ENCODE measurements around the gene ACLY. TPM values are rescaled to one million over a fixed set of nuclear protein-coding genes. Genes with fewer than 3 reads are reported as not detected.

The ACLY gene
- polyA plus RNA-seq (2013, experiment 1 of 2) = 106 TPM
- 109 TPM for polyA plus RNA-seq (2013, experiment 2 of 2)

GRCh38 chr17:41918314-41919164 is at the start of gene ACLY:
Gene ACLY (minus strand): TSS chr17:41918951. CDS start chr17:41913873, 5,078 bp downstream.
- no peaks in the 10 kb centered on the region for H3K27me3 ChIP-seq (ENCODE audit: control insufficient read depth in 3 of 3, insufficient read depth in 3 of 3, low read depth in 1 of 3, low read length in 3 of 3)
- H3K4me2 ChIP-seq (ENCODE audit: insufficient read depth, low read length, poor library complexity, severe bottlenecking) = peak within 1 kb of the TSS; percentile 76
- peak within 1 kb of the TSS; percentile 99 for H3K4me3 ChIP-seq (ENCODE audit: low read length in 2 of 2)
- DNase-seq (ENCODE audit: low spot score) = peak; percentile 98
- H2BK12ac ChIP-seq (ENCODE audit: low read length) = no peak within 1 kb of the TSS
- H2BK5ac ChIP-seq (ENCODE audit: low read length) = peak within 1 kb of the TSS; percentile 95
- H3K4me1 ChIP-seq (ENCODE audit: control insufficient read depth in 2 of 2, insufficient read depth in 1 of 2, low read depth in 1 of 2, low read length in 2 of 2) = peaks cover 26 to 33% of the 10 kb centered on the region in 2 donors
- H2BK120ac ChIP-seq (ENCODE audit: low read depth, low read length) = peak within 1 kb of the TSS; percentile 77
- peak within 1 kb of the TSS; percentile 54 for H2BK15ac ChIP-seq (ENCODE audit: low read length)
- H3K23ac ChIP-seq (ENCODE audit: low read depth, low read length, poor library complexity) = peak within 1 kb of the TSS; percentile 38
- peak within 1 kb of the TSS; percentile 98 for H3K9ac ChIP-seq (ENCODE audit: low read depth, low read length, poor library complexity)
- peak within 1 kb of the TSS; percentile 95 for H2AK5ac ChIP-seq (ENCODE audit: low read depth, low read length)
- peak within 1 kb of the TSS; percentile 68 for H4K91ac ChIP-seq (ENCODE audit: low read depth, low read length, poor library complexity)
- WGBS, 2 donors (ENCODE audit: extremely low coverage in 2 of 2, insufficient read length in 2 of 2, insufficient replicate concordance in 1 of 2) = no CpG with 5 or more reads among the region's 80 CpGs
- peaks cover 6% of the 10 kb centered on the region for H3K79me1 ChIP-seq (ENCODE audit: low read depth, low read length)
- peak within 1 kb of the TSS; percentile 98 for H3K27ac ChIP-seq (replicated peaks; ENCODE audit: low read length)
- H3K14ac ChIP-seq (ENCODE audit: low read length) = peak within 1 kb of the TSS; percentile 97
- peak within 1 kb of the TSS; percentile 99 for H3K18ac ChIP-seq (ENCODE audit: low read length)
- peak within 1 kb of the TSS; percentile 54 for H3K4ac ChIP-seq (ENCODE audit: low read length)
- no peaks in the 10 kb centered on the region for H3K9me3 ChIP-seq (replicated peaks in 1 of 2; ENCODE audit: control insufficient read depth in 2 of 2, insufficient read depth in 1 of 2, low read depth in 1 of 2, low read length in 2 of 2)
- H2AFZ ChIP-seq (ENCODE audit: low read length) = peak within 1 kb of the TSS; percentile 91
- H4K8ac ChIP-seq (ENCODE audit: low read depth, low read length) = no peak within 1 kb of the TSS
- H3K36me3 ChIP-seq (replicated peaks in 1 of 2; ENCODE audit: control insufficient read depth in 2 of 2, insufficient read depth in 2 of 2, low read length in 2 of 2) = peaks cover 6 to 41% of the 10 kb centered on the region in 2 donors

- H3K27ac ChIP-seq (replicated peaks; ENCODE audit: low read length) = peak overlapping the region; percentile 60
- DNase-seq (ENCODE audit: low spot score) = no peak
- H3K4ac ChIP-seq (ENCODE audit: low read length) = peak overlapping the region; percentile 4
- H3K4me2 ChIP-seq (ENCODE audit: insufficient read depth, low read length, poor library complexity, severe bottlenecking) = peak overlapping the region; percentile 70
- peak overlapping the region; percentile 71 for H2BK5ac ChIP-seq (ENCODE audit: low read length)
- WGBS, 2 donors (ENCODE audit: extremely low coverage in 2 of 2, insufficient read length in 2 of 2, insufficient replicate concordance in 1 of 2) = no CpG with 5 or more reads among the region's 37 CpGs
- H3K4me1 ChIP-seq (ENCODE audit: control insufficient read depth in 2 of 2, insufficient read depth in 1 of 2, low read depth in 1 of 2, low read length in 2 of 2) = peaks cover 7 to 12% of the 10 kb centered on the region in 2 donors
- H3K9me3 ChIP-seq (replicated peaks in 1 of 2; ENCODE audit: control insufficient read depth in 2 of 2, insufficient read depth in 1 of 2, low read depth in 1 of 2, low read length in 2 of 2) = peaks cover 4 to 12% of the 10 kb centered on the region in 2 donors
- H3K23ac ChIP-seq (ENCODE audit: low read depth, low read length, poor library complexity) = peak overlapping the region; percentile 90
- H2BK12ac ChIP-seq (ENCODE audit: low read length) = peak overlapping the region; percentile 24
- H3K36me3 ChIP-seq (replicated peaks in 1 of 2; ENCODE audit: control insufficient read depth in 2 of 2, insufficient read depth in 2 of 2, low read length in 2 of 2) = peaks cover 29 to 54% of the 10 kb centered on the region in 2 donors
- no peak overlapping the region for H2AFZ ChIP-seq (ENCODE audit: low read length)
- no peak overlapping the region for H2BK15ac ChIP-seq (ENCODE audit: low read length)
- H3K79me1 ChIP-seq (ENCODE audit: low read depth, low read length) = peaks cover 7% of the 10 kb centered on the region
- peak overlapping the region; percentile 56 for H4K91ac ChIP-seq (ENCODE audit: low read depth, low read length, poor library complexity)
- peak overlapping the region; percentile 5 for H2AK5ac ChIP-seq (ENCODE audit: low read depth, low read length)
- H3K4me3 ChIP-seq (ENCODE audit: low read length in 2 of 2) = peak overlapping the region; percentile 3 to 85
- no peaks in the 10 kb centered on the region for H3K27me3 ChIP-seq (ENCODE audit: control insufficient read depth in 3 of 3, insufficient read depth in 3 of 3, low read depth in 1 of 3, low read length in 3 of 3)
- no peak overlapping the region for H4K8ac ChIP-seq (ENCODE audit: low read depth, low read length)
- H3K14ac ChIP-seq (ENCODE audit: low read length) = no peak overlapping the region
- peak overlapping the region; percentile 91 for H3K9ac ChIP-seq (ENCODE audit: low read depth, low read length, poor library complexity)
- no peak overlapping the region for H2BK120ac ChIP-seq (ENCODE audit: low read depth, low read length)
- peak overlapping the region; percentile 98 for H3K18ac ChIP-seq (ENCODE audit: low read length)
Observed at GRCh38 chr17:41967921-41968578, 49.3 kb upstream of the ACLY start.

GRCh38 chr17:41967141-41967920 is 48.6 kb upstream of the ACLY start:
- Histone ChIP-seq H2AK5ac (ENCODE audit: low read depth, low read length) (peak overlapping the region; percentile 97), H2BK15ac (ENCODE audit: low read length) (no peak overlapping the region), H3K18ac (ENCODE audit: low read length) (peak overlapping the region; percentile 98), H4K91ac (ENCODE audit: low read depth, low read length, poor library complexity) (no peak overlapping the region), H3K4ac (ENCODE audit: low read length) (peak overlapping the region; percentile 4), H2BK12ac (ENCODE audit: low read length) (peak overlapping the region; percentile 24), H3K4me2 (ENCODE audit: insufficient read depth, low read length, poor library complexity, severe bottlenecking) (peak overlapping the region; percentile 70), H3K79me1 (ENCODE audit: low read depth, low read length) (peaks cover 3% of the 10 kb centered on the region), H2BK5ac (ENCODE audit: low read length) (peak overlapping the region; percentile 71), H3K27ac (replicated peaks; ENCODE audit: low read length) (peak overlapping the region; percentile 60), H3K14ac (ENCODE audit: low read length) (no peak overlapping the region), H2BK120ac (ENCODE audit: low read depth, low read length) (peak overlapping the region; percentile 85), H3K36me3 (replicated peaks in 1 of 2; ENCODE audit: control insufficient read depth in 2 of 2, insufficient read depth in 2 of 2, low read length in 2 of 2) (peaks cover 23 to 47% of the 10 kb centered on the region in 2 donors), H3K4me1 (ENCODE audit: control insufficient read depth in 2 of 2, insufficient read depth in 1 of 2, low read depth in 1 of 2, low read length in 2 of 2) (peaks cover 7 to 12% of the 10 kb centered on the region in 2 donors), H4K8ac (ENCODE audit: low read depth, low read length) (no peak overlapping the region), H2AFZ (ENCODE audit: low read length) (peak overlapping the region; percentile 90), H3K27me3 (ENCODE audit: control insufficient read depth in 3 of 3, insufficient read depth in 3 of 3, low read depth in 1 of 3, low read length in 3 of 3) (no peaks in the 10 kb centered on the region), H3K4me3 (ENCODE audit: low read length in 2 of 2) (peak overlapping the region; percentile 85), H3K23ac (ENCODE audit: low read depth, low read length, poor library complexity) (peak overlapping the region; percentile 92), H3K9ac (ENCODE audit: low read depth, low read length, poor library complexity) (peak overlapping the region; percentile 91), H3K9me3 (replicated peaks in 1 of 2; ENCODE audit: control insufficient read depth in 2 of 2, insufficient read depth in 1 of 2, low read depth in 1 of 2, low read length in 2 of 2) (peaks cover 4 to 12% of the 10 kb centered on the region in 2 donors)
- no peak for DNase-seq (ENCODE audit: low spot score)
- no CpG with 5 or more reads among the region's 39 CpGs for WGBS, 2 donors (ENCODE audit: extremely low coverage in 2 of 2, insufficient read length in 2 of 2, insufficient replicate concordance in 1 of 2)
